DMS 273 (cell line): ENCODE measurements around the gene C20orf204.
A peak's percentile ranks its signal among the peaks of the same experiment; 100 is the strongest.

ENCODE experiments used
- DNase-seq: peaks from one replicate; lab custom pipeline; 2025; ENCODE audit not compliant: unreplicated experiment; lab: John Stamatoyannopoulos, UW

Gene C20orf204

GRCh38 chr20:64055396-64055892 lies 19.5 kb downstream of the C20orf204 start:
- DNase-seq: peak; percentile 86

- peak; percentile 86 for DNase-seq
Observed at GRCh38 chr20:64055893-64056638, 20.1 kb downstream of the C20orf204 start.

DNA sequence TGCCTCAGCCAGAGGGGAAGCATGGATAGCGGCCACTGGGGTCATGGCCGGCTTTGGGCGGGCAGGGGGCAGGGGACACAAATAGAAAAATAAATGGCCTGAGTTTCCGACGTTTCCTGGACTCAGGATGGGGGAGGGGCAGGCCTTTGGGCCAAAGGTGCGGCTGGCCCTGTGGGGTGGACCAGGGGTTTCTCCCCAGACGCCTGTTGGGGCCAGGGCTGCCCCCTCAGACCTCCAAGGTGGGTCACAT lies 20.6 kb downstream of the C20orf204 start:
- no peak for DNase-seq

GRCh38 chr20:64056889-64057627 lies 21.1 kb downstream of the C20orf204 start:
- no peak for DNase-seq

- DNase-seq: peak; percentile 93
Observed at GRCh38 chr20:64057628-64058498, 21.9 kb downstream of the C20orf204 start.

- DNase-seq: no peak
Observed at GRCh38 chr20:64058536-64058935, 22.6 kb downstream of the C20orf204 start.

GRCh38 chr20:64062276-64062595 lies 26.3 kb downstream of the C20orf204 start:
- no peak for DNase-seq

GRCh38 chr20:64062596-64063388 lies 26.8 kb downstream of the C20orf204 start, which contains the start of gene TCEA2:
Gene TCEA2 (plus strand): TSS chr20:64063198. CDS start chr20:64063313, 115 bp downstream.
- peak; percentile 99 for DNase-seq

DNA sequence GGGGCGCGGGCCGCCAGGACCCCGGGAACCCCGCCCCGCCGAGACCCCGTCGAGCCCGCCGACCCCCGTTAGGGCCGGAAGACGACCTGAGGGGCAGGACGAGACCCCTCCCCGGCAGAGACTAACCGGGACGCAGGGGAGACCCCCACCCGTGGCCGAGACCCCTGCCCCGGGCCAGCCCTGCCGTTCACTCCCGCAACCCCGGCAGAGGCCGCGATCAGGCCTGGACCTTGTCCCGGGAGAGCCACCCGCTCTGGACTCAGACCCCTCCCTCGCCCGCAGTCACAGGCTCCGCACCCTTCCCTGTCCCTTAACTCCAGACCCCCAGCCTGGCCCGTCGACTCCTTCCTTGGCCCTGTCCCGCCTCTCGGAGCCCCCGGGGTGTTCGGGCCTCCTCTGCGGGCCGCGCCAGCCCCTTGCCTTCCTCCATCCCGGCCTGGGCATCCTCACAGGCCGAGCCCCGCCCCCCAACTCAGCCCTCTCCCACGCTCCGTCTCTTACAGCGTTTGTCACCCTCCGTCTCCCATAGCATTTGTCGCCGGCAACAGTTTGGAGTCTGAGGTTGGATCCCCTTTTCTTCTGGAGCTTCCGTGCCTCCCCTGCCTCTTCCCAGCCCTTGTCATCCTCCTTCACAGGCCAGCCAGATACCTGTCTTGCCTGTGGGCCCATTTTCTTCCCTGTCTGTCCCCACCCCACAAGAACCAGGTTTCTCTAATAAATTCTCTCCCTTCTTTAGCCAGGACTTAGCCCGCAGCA lies 27.6 kb downstream of the C20orf204 start:
- DNase-seq: peak; percentile 46

- no peak for DNase-seq
Observed at GRCh38 chr20:64064145-64064698, 28.2 kb downstream of the C20orf204 start.

- DNase-seq: no peak
Observed at GRCh38 chr20:64065062-64065973, 29.3 kb downstream of the C20orf204 start.

- no peak for DNase-seq
Observed at GRCh38 chr20:64065974-64066343, 30.0 kb downstream of the C20orf204 start.

- no peak for DNase-seq
Observed at GRCh38 chr20:64067005-64067632, 31.1 kb downstream of the C20orf204 start.

DNA sequence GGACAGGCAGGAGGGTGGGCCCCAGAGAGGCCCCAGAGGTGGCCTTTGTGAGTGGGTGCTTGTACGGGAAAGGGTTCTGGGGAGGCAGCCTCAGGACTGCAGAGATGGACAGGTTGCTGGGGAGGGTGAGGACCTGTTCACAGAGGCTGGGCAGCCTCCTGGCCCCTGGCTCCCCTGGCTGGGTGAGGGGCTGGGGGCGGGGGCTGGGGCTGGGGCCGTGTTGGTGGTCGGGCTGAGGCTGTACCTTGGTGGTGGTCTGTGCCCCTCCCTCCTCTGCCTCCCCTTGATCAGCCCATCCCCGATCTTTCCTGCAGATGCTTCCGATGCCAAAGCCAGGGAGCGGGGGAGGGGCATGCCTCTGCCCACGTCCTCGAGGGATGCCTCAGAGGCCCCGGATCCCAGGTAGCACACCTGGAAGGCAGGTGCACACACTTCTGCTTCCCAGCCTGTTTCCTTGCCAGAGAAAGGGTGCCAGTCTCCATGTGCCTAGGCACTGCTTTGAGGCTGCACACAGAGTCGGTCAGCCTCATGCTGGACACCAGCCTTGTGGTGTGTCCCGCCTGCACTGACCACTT lies 31.8 kb downstream of the C20orf204 start:
- no peak for DNase-seq

- no peak for DNase-seq
Observed at GRCh38 chr20:64068386-64069208, 32.6 kb downstream of the C20orf204 start.

DNA sequence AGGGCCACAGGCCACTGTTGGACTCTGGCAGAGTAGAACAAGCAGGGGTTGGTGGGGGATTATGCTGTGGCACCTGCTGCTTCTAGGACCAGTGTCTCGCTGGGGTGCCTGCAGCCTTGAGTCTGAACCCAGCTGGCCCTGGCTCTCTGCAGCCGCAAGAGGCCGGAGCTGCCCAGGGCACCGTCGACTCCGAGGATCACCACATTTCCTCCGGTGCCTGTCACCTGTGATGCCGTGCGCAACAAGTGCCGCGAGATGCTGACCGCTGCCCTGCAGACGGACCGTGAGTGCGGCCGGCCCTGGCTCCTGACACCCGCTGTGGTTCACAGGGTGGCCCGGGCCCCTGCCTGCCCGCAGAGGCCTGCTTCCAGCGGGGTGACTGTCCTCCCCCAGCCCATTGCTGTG lies 33.2 kb downstream of the C20orf204 start:
- no peak for DNase-seq

GRCh38 chr20:64069614-64070243 lies 33.7 kb downstream of the C20orf204 start:
- DNase-seq: peak; percentile 61
